Subcutaneous adipose tissue (tissue), 4 donors: ENCODE measurements around the gene DSCAML1. TPM values are rescaled to one million over a fixed set of nuclear protein-coding genes. Genes with fewer than 3 reads are reported as not detected.

ENCODE experiments used
- total RNA-seq, 4 donors: library from RNA; depleted of rRNA; stranded (reverse); fragments of >200 nt; gene quantifications; one replicate each; pipeline ENCODE4 v1.1.0, GENCODE V29; 2016
- TF ChIP-seq, protein P1 (sequence below): fragments of 450-650 bp; IDR thresholded peaks from one replicate; pipeline ENCODE4 v1.5.1; 2016; ENCODE audit warnings: low read depth, mild to moderate bottlenecking, control low read depth, antibody characterized with exemption, moderate library complexity

DSCAML1 gene
- total RNA-seq, 4 donors from 2014 or later, result 0.22 to 0.82 (median 0.75) TPM; not detected in 1

GRCh38 chr11:117575856-117576255 is 221.2 kb downstream of the DSCAML1 start:
- TF ChIP-seq, protein P1, sequence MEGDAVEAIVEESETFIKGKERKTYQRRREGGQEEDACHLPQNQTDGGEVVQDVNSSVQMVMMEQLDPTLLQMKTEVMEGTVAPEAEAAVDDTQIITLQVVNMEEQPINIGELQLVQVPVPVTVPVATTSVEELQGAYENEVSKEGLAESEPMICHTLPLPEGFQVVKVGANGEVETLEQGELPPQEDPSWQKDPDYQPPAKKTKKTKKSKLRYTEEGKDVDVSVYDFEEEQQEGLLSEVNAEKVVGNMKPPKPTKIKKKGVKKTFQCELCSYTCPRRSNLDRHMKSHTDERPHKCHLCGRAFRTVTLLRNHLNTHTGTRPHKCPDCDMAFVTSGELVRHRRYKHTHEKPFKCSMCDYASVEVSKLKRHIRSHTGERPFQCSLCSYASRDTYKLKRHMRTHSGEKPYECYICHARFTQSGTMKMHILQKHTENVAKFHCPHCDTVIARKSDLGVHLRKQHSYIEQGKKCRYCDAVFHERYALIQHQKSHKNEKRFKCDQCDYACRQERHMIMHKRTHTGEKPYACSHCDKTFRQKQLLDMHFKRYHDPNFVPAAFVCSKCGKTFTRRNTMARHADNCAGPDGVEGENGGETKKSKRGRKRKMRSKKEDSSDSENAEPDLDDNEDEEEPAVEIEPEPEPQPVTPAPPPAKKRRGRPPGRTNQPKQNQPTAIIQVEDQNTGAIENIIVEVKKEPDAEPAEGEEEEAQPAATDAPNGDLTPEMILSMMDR, result no peak

GRCh38 chr11:117574551-117574950 is 222.5 kb downstream of the DSCAML1 start:
- TF ChIP-seq, protein P1, result no peak

DNA sequence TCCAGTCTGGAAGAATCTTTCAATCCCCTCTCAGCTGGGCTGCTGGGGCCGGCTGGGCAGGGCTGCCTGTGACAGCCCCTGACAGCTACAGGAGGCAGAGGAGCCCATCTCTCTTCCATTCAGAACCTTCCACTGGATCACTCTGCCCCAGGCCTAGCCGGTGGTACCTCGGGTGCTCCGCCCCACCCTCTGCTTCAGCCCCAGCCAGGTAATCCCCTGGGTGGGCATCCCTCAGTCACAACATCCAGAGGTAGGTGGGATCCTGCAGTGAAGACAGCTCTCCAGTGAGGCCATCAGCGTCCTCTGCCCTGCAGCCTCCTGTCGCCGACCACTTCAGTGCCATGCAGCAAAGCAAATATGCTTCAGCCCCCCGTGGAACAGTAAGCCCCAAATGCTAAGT is 223.7 kb downstream of the DSCAML1 start:
- TF ChIP-seq, protein P1, result no peak

DNA sequence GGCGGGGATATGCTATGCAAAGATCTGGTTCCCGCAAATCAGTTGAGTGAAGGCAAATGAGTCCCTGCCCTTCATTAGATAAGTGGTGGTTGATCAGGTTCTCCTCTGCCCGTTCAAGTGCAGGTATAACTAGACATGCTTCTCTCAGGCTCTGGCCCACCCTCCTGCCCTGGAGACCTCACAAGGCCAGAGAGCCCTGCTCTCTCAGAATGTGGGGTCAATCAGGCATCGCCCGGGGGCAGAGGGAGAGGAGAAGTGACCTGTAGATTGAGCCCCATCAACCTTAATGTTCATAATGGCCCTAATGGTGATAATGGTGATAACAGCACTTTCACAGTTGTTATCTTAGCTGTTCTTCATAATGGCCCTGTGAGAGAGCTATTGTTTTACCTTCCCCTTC is 224.3 kb downstream of the DSCAML1 start:
- TF ChIP-seq, protein P1, result no peak

DNA sequence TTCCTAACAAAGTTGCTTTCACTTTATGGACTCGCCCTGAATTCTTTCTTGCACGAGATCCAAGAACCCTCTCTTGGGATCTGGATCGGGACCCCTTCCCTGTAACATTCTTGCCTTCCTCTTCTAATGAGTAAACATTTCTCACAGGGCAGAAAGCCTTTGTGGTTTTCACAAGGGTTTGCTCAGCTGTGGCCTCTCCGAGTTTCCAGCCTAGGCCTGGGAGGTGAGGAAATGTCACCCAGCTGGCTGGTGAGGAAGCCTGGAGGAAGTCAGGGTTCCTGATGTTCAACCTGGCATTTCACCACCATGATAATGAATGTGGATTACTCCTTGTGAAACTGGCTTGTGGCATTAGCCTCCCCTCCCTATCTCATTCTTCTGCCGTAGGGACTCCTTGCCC is 224.9 kb downstream of the DSCAML1 start:
- TF ChIP-seq, protein P1, result no peak

DNA sequence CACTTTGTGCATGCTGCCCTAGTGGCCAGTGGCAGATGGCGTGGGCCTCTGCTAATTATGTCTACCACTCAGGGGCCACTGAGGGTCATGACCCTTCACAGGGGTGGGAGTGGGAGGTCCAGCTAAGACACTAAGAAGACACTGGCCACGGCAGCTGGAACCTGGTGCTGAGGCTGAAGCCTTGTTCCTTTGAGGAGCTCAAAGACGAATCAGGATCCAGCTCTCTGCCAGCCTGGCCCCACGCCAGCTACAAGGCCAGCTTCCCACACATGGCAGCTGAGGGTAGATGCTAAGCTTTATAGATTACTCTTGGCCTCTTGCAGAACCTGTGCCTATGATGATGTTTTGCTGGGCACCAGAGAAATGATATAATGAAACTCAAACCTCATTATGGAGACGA is 226.3 kb downstream of the DSCAML1 start:
- TF ChIP-seq, protein P1, result no peak

GRCh38 chr11:117569911-117570310 is 227.1 kb downstream of the DSCAML1 start:
- TF ChIP-seq, protein P1, result no peak
